ENCODE measurements around the gene TCF4.

DNA sequence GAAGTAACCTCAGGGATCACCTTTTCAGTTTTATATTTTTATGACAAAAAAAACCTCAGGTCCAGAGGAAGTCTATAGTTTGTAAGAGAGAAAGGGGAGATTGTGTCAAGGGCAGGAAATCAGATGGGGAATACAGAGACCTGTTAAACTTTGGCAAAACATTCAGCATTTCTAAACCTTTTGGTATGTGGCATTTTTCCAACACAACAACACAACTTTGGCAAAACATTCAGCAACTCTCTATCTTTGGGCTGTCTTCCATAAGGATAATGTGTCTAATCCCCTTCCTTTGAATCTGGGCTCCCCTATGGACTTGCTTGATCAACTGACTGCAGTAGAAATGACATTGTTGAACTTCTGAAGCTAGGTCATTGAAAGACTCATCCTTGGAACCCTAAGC, 408.2 kb downstream of the TCF4 start:
- TF ChIP-seq EZH2 (IDR thresholded peaks at IDR 0.05; ENCODE audit: borderline replicate concordance, insufficient read depth, low read depth, low read length, poor library complexity, severe bottlenecking) = no peak
- TF ChIP-seq, protein P1, sequence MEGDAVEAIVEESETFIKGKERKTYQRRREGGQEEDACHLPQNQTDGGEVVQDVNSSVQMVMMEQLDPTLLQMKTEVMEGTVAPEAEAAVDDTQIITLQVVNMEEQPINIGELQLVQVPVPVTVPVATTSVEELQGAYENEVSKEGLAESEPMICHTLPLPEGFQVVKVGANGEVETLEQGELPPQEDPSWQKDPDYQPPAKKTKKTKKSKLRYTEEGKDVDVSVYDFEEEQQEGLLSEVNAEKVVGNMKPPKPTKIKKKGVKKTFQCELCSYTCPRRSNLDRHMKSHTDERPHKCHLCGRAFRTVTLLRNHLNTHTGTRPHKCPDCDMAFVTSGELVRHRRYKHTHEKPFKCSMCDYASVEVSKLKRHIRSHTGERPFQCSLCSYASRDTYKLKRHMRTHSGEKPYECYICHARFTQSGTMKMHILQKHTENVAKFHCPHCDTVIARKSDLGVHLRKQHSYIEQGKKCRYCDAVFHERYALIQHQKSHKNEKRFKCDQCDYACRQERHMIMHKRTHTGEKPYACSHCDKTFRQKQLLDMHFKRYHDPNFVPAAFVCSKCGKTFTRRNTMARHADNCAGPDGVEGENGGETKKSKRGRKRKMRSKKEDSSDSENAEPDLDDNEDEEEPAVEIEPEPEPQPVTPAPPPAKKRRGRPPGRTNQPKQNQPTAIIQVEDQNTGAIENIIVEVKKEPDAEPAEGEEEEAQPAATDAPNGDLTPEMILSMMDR (IDR thresholded peaks at IDR 0.05) = no peak

All from B cell (primary cell).